ENCODE measurements around the gene TCERG1. TPM values are rescaled to one million over a fixed set of nuclear protein-coding genes. Genes with fewer than 3 reads are reported as not detected.

Gene TCERG1
- polyA plus RNA-seq, 3 donors: 11.6 to 37.3 (median 18.0) TPM

- no peak for DNase-seq
- peaks cover 2% of the 10 kb centered on the region for H3K4me1 Mint-ChIP-seq
- no peaks in the 10 kb centered on the region for H3K36me3 ChIP-seq (replicated peaks in 1 of 2; ENCODE audit: control insufficient read depth in 1 of 2, insufficient read depth in 2 of 2, low read length in 2 of 2)
- no peak overlapping the region for H3K27ac ChIP-seq (ENCODE audit: low read depth in 1 of 2, low read length in 2 of 2)
- TF ChIP-seq CTCF (IDR thresholded peaks at IDR 0.05): no peak
- H3K9ac ChIP-seq (ENCODE audit: insufficient read depth, low read length, poor library complexity, severe bottlenecking): no peak overlapping the region
- H3K9me3 ChIP-seq (replicated peaks in 1 of 2; ENCODE audit: control insufficient read depth in 1 of 2, insufficient read depth in 1 of 2, low read length in 2 of 2): no peaks in the 10 kb centered on the region
- intact Hi-C loops (cut with micrococcal nuclease): no loop called here
- peaks cover 0 to 2% (median 0%) of the 10 kb centered on the region in 3 donors for H3K27me3 Mint-ChIP-seq (ENCODE audit: low read depth in 3 of 3)
- no peaks in the 10 kb centered on the region for H3K79me2 ChIP-seq (ENCODE audit: insufficient read depth, low read length)
- no peak overlapping the region for H3K4me3 ChIP-seq (replicated peaks in 1 of 3; ENCODE audit: low read depth in 2 of 3, low read length in 3 of 3)
- no peaks in the 10 kb centered on the region for H4K20me1 ChIP-seq (ENCODE audit: insufficient read depth, low read length)
- H3K9me3 Mint-ChIP-seq: no peaks in the 10 kb centered on the region
- no peaks in the 10 kb centered on the region for H3K4me1 ChIP-seq (ENCODE audit: control insufficient read depth in 1 of 2, insufficient read depth in 2 of 2, low read length in 2 of 2)
- H2AFZ ChIP-seq (ENCODE audit: insufficient read depth, low read depth, low read length, poor library complexity, severe bottlenecking): no peak overlapping the region
- no peak overlapping the region for H3K27ac Mint-ChIP-seq
- H3K4me2 ChIP-seq (replicated peaks; ENCODE audit: extremely low read depth, low read length, poor library complexity, severe bottlenecking): no peak overlapping the region
- H3K27me3 ChIP-seq (ENCODE audit: control insufficient read depth in 2 of 2, insufficient read depth in 2 of 2, low read length in 2 of 2): no peaks in the 10 kb centered on the region
- no CpG with 5 or more reads among the region's 2 CpGs for WGBS (ENCODE audit: insufficient coverage)
- H3K4me3 Mint-ChIP-seq: no peak overlapping the region
- H3K36me3 Mint-ChIP-seq: no peaks in the 10 kb centered on the region
Measured at GRCh38 chr5:146520731-146521130, 73.6 kb downstream of the TCERG1 start.

DNA sequence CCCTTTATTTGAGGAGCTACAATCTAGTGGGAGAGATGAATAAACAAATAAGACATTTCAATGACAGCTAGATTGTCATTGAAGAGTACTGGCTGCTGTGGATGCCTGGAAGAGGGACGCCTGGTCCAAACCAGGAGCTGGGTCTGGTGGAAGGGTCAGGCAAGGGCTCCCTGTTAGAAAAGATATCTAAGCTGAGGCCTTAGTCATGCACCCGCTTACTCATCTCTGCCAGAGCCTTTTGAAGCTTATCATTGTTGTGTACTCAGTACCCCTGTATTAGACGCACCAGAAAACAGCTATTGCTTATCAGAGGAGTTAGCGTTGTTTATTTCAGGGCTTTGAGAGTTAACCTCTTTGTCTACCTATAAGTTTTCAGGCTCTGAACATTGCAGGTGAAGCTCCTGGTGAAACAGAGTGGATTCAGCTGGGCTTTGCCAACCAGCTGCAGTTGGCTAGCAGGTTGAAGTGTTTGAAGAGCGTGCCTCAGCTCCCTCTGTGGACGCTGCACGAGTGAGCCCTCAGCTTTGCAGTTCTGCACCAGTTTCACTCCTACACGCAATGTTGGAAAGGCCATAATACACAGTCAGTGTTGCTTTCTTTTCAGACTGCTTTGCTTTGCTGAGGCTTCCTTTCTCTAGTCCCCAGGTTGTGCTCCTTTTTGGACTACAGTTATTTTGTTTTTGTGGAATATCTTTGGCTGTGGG lies 74.4 kb downstream of the TCERG1 start:
- Histone ChIP-seq H3K79me2 (ENCODE audit: insufficient read depth, low read length) (no peaks in the 10 kb centered on the region), H3K27ac (ENCODE audit: low read depth in 1 of 2, low read length in 2 of 2) (no peak overlapping the region), H4K20me1 (ENCODE audit: insufficient read depth, low read length) (no peaks in the 10 kb centered on the region), H2AFZ (ENCODE audit: insufficient read depth, low read depth, low read length, poor library complexity, severe bottlenecking) (no peak overlapping the region), H3K9ac (ENCODE audit: insufficient read depth, low read length, poor library complexity, severe bottlenecking) (no peak overlapping the region), H3K27me3 (ENCODE audit: control insufficient read depth in 2 of 2, insufficient read depth in 2 of 2, low read length in 2 of 2) (no peaks in the 10 kb centered on the region), H3K36me3 (replicated peaks in 1 of 2; ENCODE audit: control insufficient read depth in 1 of 2, insufficient read depth in 2 of 2, low read length in 2 of 2) (no peaks in the 10 kb centered on the region), H3K4me2 (replicated peaks; ENCODE audit: extremely low read depth, low read length, poor library complexity, severe bottlenecking) (no peak overlapping the region), H3K9me3 (replicated peaks in 1 of 2; ENCODE audit: control insufficient read depth in 1 of 2, insufficient read depth in 1 of 2, low read length in 2 of 2) (no peaks in the 10 kb centered on the region), H3K4me1 (ENCODE audit: control insufficient read depth in 1 of 2, insufficient read depth in 2 of 2, low read length in 2 of 2) (no peaks in the 10 kb centered on the region), H3K4me3 (replicated peaks in 1 of 3; ENCODE audit: low read depth in 2 of 3, low read length in 3 of 3) (no peak overlapping the region)
- peaks cover 2% of the 10 kb centered on the region for H3K4me1 Mint-ChIP-seq
- H3K4me3 Mint-ChIP-seq: no peak overlapping the region
- H3K27me3 Mint-ChIP-seq (ENCODE audit: low read depth in 3 of 3): peaks cover 0 to 2% (median under 1%) of the 10 kb centered on the region in 3 donors
- H3K9me3 Mint-ChIP-seq: no peaks in the 10 kb centered on the region
- DNase-seq: no peak
- no peak for TF ChIP-seq CTCF (IDR thresholded peaks at IDR 0.05)
- intact Hi-C loops (cut with micrococcal nuclease): no loop called here
- WGBS (ENCODE audit: insufficient coverage): 90% methylated on average over 7 of the region's 8 CpGs
- H3K27ac Mint-ChIP-seq: no peak overlapping the region
- H3K36me3 Mint-ChIP-seq: no peaks in the 10 kb centered on the region

Measured in CD14-positive monocyte (primary cell).